Measurements from ENCODE around the gene MOB3A.

The MOB3A gene

GRCh38 chr19:2059422-2060201 lies 36.5 kb downstream of the MOB3A start:
- TF ChIP-seq CTCF (conservative IDR thresholded peaks at IDR 0.05; ENCODE audit: low read length) (no peak), EZH2phosphoT487 (IDR thresholded peaks at IDR 0.05; ENCODE audit: borderline replicate concordance) (no peak)
- Histone ChIP-seq H3K36me3 (ENCODE audit: insufficient read depth, low read length) (no peaks in the 10 kb centered on the region), H2AFZ (ENCODE audit: low read length) (no peak overlapping the region), H4K20me1 (ENCODE audit: insufficient read depth, low read length, poor library complexity, severe bottlenecking) (no peaks in the 10 kb centered on the region), H3K79me2 (ENCODE audit: insufficient read depth, low read length) (peaks cover 43% of the 10 kb centered on the region), H3K4me2 (ENCODE audit: low read depth, low read length, poor library complexity, severe bottlenecking) (peak overlapping the region; percentile 88), H3K9ac (ENCODE audit: low read depth, low read length, poor library complexity, severe bottlenecking) (peak overlapping the region; percentile 93), H3K27me3 (ENCODE audit: insufficient read depth, low read length, poor library complexity, severe bottlenecking) (no peaks in the 10 kb centered on the region), H3K4me1 (ENCODE audit: insufficient read depth, low read length, poor library complexity, severe bottlenecking) (peaks cover 50% of the 10 kb centered on the region), H3K9me2 (replicated peaks; ENCODE audit: low read depth, low read length) (no peaks in the 10 kb centered on the region), H3F3A (ENCODE audit: low read depth) (no peaks in the 10 kb centered on the region), H3K4me3 (ENCODE audit: low read length, poor library complexity, severe bottlenecking) (peak overlapping the region; percentile 96), H3K9me3 (ENCODE audit: insufficient read depth, low read depth, low read length) (no peaks in the 10 kb centered on the region)

GRCh38 chr19:2058570-2059421 lies 37.3 kb downstream of the MOB3A start:
- Histone ChIP-seq H3K27me3 (ENCODE audit: insufficient read depth, low read length, poor library complexity, severe bottlenecking) (no peaks in the 10 kb centered on the region), H3K36me3 (ENCODE audit: insufficient read depth, low read length) (no peaks in the 10 kb centered on the region), H4K20me1 (ENCODE audit: insufficient read depth, low read length, poor library complexity, severe bottlenecking) (no peaks in the 10 kb centered on the region), H3K9me3 (ENCODE audit: insufficient read depth, low read depth, low read length) (no peaks in the 10 kb centered on the region), H2AFZ (ENCODE audit: low read length) (no peak overlapping the region), H3K4me1 (ENCODE audit: insufficient read depth, low read length, poor library complexity, severe bottlenecking) (peaks cover 53% of the 10 kb centered on the region), H3K79me2 (ENCODE audit: insufficient read depth, low read length) (peaks cover 47% of the 10 kb centered on the region), H3K9me2 (replicated peaks; ENCODE audit: low read depth, low read length) (no peaks in the 10 kb centered on the region), H3K4me3 (ENCODE audit: low read length, poor library complexity, severe bottlenecking) (no peak overlapping the region), H3K4me2 (ENCODE audit: low read depth, low read length, poor library complexity, severe bottlenecking) (no peak overlapping the region), H3K9ac (ENCODE audit: low read depth, low read length, poor library complexity, severe bottlenecking) (peak overlapping the region; percentile 93), H3F3A (ENCODE audit: low read depth) (no peaks in the 10 kb centered on the region)
- TF ChIP-seq EZH2phosphoT487 (IDR thresholded peaks at IDR 0.05; ENCODE audit: borderline replicate concordance) = no peak
- TF ChIP-seq CTCF (conservative IDR thresholded peaks at IDR 0.05; ENCODE audit: low read length) = no peak

DNA sequence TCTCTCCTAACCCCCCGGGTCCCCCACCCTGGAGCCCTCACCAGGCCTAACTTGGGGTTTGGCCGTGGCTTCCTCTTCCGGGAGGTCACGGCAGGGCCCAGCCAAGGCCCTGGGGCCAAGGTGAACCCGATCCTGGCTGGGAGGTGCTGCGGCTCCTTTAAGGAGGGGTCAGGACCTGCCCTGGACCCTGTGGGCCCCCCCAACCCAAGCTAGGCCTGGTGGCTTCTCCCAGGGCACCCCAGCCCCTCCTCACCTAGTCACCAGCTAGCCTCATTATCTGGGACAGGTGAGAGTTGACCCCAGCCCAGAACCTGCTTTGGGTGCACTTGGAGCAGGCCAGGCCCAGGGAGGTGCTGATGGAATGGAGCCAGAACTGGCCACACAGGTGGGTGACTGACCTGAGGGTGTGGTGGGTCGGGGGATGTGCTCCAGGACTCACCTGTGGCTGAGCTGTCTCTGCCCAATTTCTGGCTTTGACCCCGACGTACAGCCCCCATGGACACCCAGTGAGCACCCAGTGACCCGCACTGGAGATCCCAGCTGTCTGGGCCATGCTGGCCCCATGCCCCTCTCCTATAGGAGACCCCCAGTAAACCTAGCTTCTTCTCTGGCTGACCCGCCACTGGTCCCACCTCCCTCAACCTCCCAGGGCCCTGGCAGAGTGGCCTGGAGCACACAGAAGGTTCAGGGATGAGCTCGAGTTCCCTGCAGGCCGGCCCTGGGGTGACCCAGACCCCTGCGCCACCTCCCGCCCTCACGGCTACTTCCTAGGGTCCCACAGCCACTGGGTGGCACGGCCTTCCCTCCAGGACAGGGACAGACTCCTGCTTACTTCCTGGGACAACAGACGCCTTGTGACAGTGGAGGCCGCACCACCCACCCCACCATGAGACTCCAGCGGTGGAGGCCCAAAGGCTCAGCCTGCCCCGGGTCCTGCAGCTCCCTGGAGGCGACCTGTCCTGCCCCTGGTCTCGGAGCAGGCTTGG lies 38.3 kb downstream of the MOB3A start:
- Histone ChIP-seq H3K27me3 (ENCODE audit: insufficient read depth, low read length, poor library complexity, severe bottlenecking) (no peaks in the 10 kb centered on the region), H3K9ac (ENCODE audit: low read depth, low read length, poor library complexity, severe bottlenecking) (peak overlapping the region; percentile 68), H2AFZ (ENCODE audit: low read length) (no peak overlapping the region), H3K4me1 (ENCODE audit: insufficient read depth, low read length, poor library complexity, severe bottlenecking) (peaks cover 55% of the 10 kb centered on the region), H3K9me2 (replicated peaks; ENCODE audit: low read depth, low read length) (no peaks in the 10 kb centered on the region), H3K4me2 (ENCODE audit: low read depth, low read length, poor library complexity, severe bottlenecking) (peak overlapping the region; percentile 65), H3K79me2 (ENCODE audit: insufficient read depth, low read length) (peaks cover 49% of the 10 kb centered on the region), H3K9me3 (ENCODE audit: insufficient read depth, low read depth, low read length) (no peaks in the 10 kb centered on the region), H3F3A (ENCODE audit: low read depth) (no peaks in the 10 kb centered on the region), H3K36me3 (ENCODE audit: insufficient read depth, low read length) (no peaks in the 10 kb centered on the region), H3K4me3 (ENCODE audit: low read length, poor library complexity, severe bottlenecking) (peak overlapping the region; percentile 63), H4K20me1 (ENCODE audit: insufficient read depth, low read length, poor library complexity, severe bottlenecking) (no peaks in the 10 kb centered on the region)
- TF ChIP-seq CTCF (conservative IDR thresholded peaks at IDR 0.05; ENCODE audit: low read length) (no peak), EZH2phosphoT487 (IDR thresholded peaks at IDR 0.05; ENCODE audit: borderline replicate concordance) (no peak)

Data from Loucy (cell line).